Caco-2 (cell line): Measurements from ENCODE around the gene LRRTM4. TPM values are rescaled to one million over a fixed set of nuclear protein-coding genes. Genes with fewer than 3 reads are reported as not detected.

Experiments used
- BruUV-seq: library from RNA; stranded (reverse); fragments of 400-500 nt; replicated peaks from 2 replicates; lab custom pipeline; 2021; lab: Mats Ljungman, UMichigan
- CTCF ChIA-PET: fragments of 300-600 bp; sonication (Branson Sonifier 250); formaldehyde crosslinking; loops from one replicate; lab custom pipeline; 2022; ENCODE audit warnings: antibody characterized with exemption; lab: Charles Lee
- POLR2A ChIA-PET: fragments of 300-600 bp; sonication (Branson Sonifier 250); formaldehyde crosslinking; loops from one replicate; lab custom pipeline; 2022; ENCODE audit warnings: antibody characterized with exemption; lab: Charles Lee
- DNase-seq, 2 experiments: peaks; one replicate each; pipeline versions ENCODE4 v3.0.0 to v3.0.0-alpha.2; 2020 to 2022
- H3K27me3 ChIP-seq: replicated peaks from 2 replicates; pipeline ENCODE4 v1.6.0; 2011; ENCODE audit warnings: low read length; ENCODE audit not compliant: control insufficient read depth, insufficient read depth
- H3K36me3 ChIP-seq: 2 replicates; pipeline ENCODE4 v1.5.1; 2011; ENCODE audit warnings: low read length; ENCODE audit not compliant: control insufficient read depth, insufficient read depth
- H3K4me1 ChIP-seq: fragments of 250-450 bp; sonication (Bioruptor Pico); 2 replicates; pipeline ENCODE4 v1.5.1; 2020; ENCODE audit warnings: mild to moderate bottlenecking
- H3K4me3 ChIP-seq: 2 replicates; pipeline ENCODE4 v1.5.1; 2011; ENCODE audit warnings: low read depth, mild to moderate bottlenecking, control low read depth, low read length
- H3K9me3 ChIP-seq: fragments of 250-450 bp; sonication (Bioruptor Pico); 2 replicates; pipeline ENCODE4 v1.5.1; 2020; ENCODE audit warnings: mild to moderate bottlenecking, moderate library complexity
- H3K27ac Mint-ChIP-seq: one replicate; pipeline ENCODE4 v1.8.0; 2022; ENCODE audit warnings: mixed read lengths; ENCODE audit not compliant: unreplicated experiment
- H3K27me3 Mint-ChIP-seq: one replicate; pipeline ENCODE4 v1.8.0; 2022; ENCODE audit warnings: mixed read lengths; ENCODE audit not compliant: insufficient read depth, unreplicated experiment
- H3K36me3 Mint-ChIP-seq: one replicate; pipeline ENCODE4 v1.8.0; 2022; ENCODE audit warnings: mild to moderate bottlenecking, mixed read lengths; ENCODE audit not compliant: insufficient read depth, unreplicated experiment
- H3K4me1 Mint-ChIP-seq: one replicate; pipeline ENCODE4 v1.8.0; 2022; ENCODE audit warnings: low read depth, mixed read lengths; ENCODE audit not compliant: unreplicated experiment
- H3K4me3 Mint-ChIP-seq: one replicate; pipeline ENCODE4 v1.8.0; 2022; ENCODE audit warnings: mild to moderate bottlenecking, moderate library complexity, mixed read lengths; ENCODE audit not compliant: unreplicated experiment
- H3K9me3 Mint-ChIP-seq: one replicate; pipeline ENCODE4 v1.8.0; 2022; ENCODE audit warnings: mixed read lengths; ENCODE audit not compliant: unreplicated experiment
- intact Hi-C: fragments of 100-400 bp; cut with micrococcal nuclease; formaldehyde crosslinking; loops from one replicate; pipeline ENCODE4 v1.10.0; 2022; ENCODE audit not compliant: unreplicated experiment
- total RNA-seq: library from RNA; stranded (reverse); gene quantifications from 2 replicates; pipeline ENCODE4 v1.2.3, GENCODE V29; 2022
- TF ChIP-seq, protein P1 (sequence below), 2 experiments: fragments of 200-600 bp in 1 of 2; IDR thresholded peaks; 1 replicate in 1 of 2; 2 replicates in 1 of 2; pipeline versions ENCODE4 v1.5.1 to v1.8.0; 2011 to 2022; ENCODE audit warnings: antibody characterized with exemption in 1 of 2, control low read depth in 1 of 2, inconsistent platforms in 1 of 2, low read depth in 1 of 2, low read length in 1 of 2, mild to moderate bottlenecking in 1 of 2, moderate library complexity in 1 of 2; ENCODE audit not compliant: insufficient read depth in 1 of 2, severe bottlenecking in 1 of 2, unreplicated experiment in 1 of 2

The LRRTM4 gene
- total RNA-seq, 1 experiment from 2014 or later = 0.32 TPM

- Mint-ChIP-seq H3K4me3 (no peak overlapping the region), H3K36me3 (no peaks in the 10 kb centered on the region), H3K9me3 (no peaks in the 10 kb centered on the region), H3K4me1 (no peaks in the 10 kb centered on the region), H3K27me3 (no peaks in the 10 kb centered on the region), H3K27ac (no peak overlapping the region)
- BruUV-seq = no TSS peak
- POLR2A ChIA-PET = no interaction called here
- DNase-seq = no peak
- Histone ChIP-seq H3K4me3 (no peak overlapping the region), H3K4me1 (no peaks in the 10 kb centered on the region), H3K9me3 (no peaks in the 10 kb centered on the region), H3K27me3 (no peaks in the 10 kb centered on the region), H3K36me3 (no peaks in the 10 kb centered on the region)
- TF ChIP-seq, protein P1, sequence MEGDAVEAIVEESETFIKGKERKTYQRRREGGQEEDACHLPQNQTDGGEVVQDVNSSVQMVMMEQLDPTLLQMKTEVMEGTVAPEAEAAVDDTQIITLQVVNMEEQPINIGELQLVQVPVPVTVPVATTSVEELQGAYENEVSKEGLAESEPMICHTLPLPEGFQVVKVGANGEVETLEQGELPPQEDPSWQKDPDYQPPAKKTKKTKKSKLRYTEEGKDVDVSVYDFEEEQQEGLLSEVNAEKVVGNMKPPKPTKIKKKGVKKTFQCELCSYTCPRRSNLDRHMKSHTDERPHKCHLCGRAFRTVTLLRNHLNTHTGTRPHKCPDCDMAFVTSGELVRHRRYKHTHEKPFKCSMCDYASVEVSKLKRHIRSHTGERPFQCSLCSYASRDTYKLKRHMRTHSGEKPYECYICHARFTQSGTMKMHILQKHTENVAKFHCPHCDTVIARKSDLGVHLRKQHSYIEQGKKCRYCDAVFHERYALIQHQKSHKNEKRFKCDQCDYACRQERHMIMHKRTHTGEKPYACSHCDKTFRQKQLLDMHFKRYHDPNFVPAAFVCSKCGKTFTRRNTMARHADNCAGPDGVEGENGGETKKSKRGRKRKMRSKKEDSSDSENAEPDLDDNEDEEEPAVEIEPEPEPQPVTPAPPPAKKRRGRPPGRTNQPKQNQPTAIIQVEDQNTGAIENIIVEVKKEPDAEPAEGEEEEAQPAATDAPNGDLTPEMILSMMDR (IDR thresholded peaks at IDR 0.05; ENCODE audit: insufficient read depth in 1 of 2, low read depth in 1 of 2, low read length in 1 of 2, severe bottlenecking in 1 of 2, unreplicated experiment in 1 of 2) = no peak
- CTCF ChIA-PET = no interaction called here
- intact Hi-C loops = no loop called here
Measured at GRCh38 chr2:76997296-76997695, 524.9 kb downstream of the LRRTM4 start.

DNA sequence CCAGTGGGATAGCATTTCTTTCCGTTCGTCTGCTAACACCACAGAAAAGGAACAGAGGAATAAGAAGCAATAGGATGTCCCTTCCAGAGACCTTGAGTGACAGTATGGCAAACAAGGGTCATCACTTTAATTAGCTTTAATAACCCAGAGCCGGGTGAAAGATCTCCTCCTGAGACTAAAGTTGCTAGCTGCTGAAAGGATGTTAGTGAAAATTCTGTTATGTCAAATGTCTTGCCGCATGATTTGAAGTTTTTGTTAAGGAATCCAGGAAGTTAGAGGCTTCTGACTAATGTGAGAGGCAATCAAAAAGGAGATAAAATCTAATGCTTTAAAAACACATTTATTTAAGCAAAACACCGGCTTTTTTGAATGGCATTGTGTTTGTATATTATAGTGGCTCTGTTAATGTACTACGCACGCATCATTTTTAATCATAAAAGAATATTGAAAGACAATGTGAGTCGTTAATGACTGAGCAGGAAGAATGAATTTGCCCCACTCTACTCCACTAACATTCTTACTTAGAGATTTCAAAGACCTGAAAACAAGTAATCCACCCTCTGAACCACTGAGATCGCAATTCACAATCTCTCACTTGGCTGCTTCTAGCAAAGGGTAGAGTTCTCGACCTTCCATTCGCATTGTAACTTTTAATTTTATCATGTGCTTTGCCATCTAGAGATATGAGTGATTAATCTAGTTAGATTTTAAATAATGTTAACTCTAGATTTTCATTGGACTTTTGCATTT is 536.6 kb downstream of the LRRTM4 start:
- no peak for DNase-seq
- H3K4me1 Mint-ChIP-seq = no peaks in the 10 kb centered on the region
- no TSS peak for BruUV-seq
- no peaks in the 10 kb centered on the region for H3K27me3 ChIP-seq
- intact Hi-C loops = no loop called here
- H3K27me3 Mint-ChIP-seq = no peaks in the 10 kb centered on the region
- H3K4me3 Mint-ChIP-seq = no peak overlapping the region
- H3K9me3 Mint-ChIP-seq = no peaks in the 10 kb centered on the region
- ChIA-PET POLR2A (no interaction called here), CTCF (no interaction called here)
- no peak overlapping the region for H3K4me3 ChIP-seq
- H3K27ac Mint-ChIP-seq = no peak overlapping the region
- TF ChIP-seq, protein P1 (IDR thresholded peaks at IDR 0.05; ENCODE audit: insufficient read depth in 1 of 2, low read depth in 1 of 2, low read length in 1 of 2, severe bottlenecking in 1 of 2, unreplicated experiment in 1 of 2) = no peak
- H3K9me3 ChIP-seq = no peaks in the 10 kb centered on the region
- no peaks in the 10 kb centered on the region for H3K36me3 ChIP-seq
- H3K4me1 ChIP-seq = no peaks in the 10 kb centered on the region
- no peaks in the 10 kb centered on the region for H3K36me3 Mint-ChIP-seq

DNA sequence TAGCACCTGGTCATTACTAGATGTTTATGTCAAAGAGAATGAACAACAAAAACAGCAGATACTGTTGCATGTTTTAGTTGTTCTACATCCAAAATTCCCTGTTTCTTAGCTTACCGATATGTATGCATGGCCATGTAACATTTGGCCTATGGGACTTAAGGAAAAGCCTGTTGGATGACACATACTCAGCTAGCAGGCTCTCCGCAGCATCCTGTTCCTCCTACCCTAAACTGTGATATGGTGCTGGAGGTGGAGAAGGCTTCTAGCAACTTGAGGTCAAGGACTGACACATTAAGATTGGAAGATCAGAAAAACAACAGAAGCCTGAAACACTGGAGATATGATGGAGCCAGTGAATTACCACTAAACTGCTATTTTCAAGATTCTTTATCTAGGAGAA is 537.8 kb downstream of the LRRTM4 start:
- Histone ChIP-seq H3K36me3 (no peaks in the 10 kb centered on the region), H3K9me3 (no peaks in the 10 kb centered on the region), H3K4me3 (no peak overlapping the region), H3K27me3 (no peaks in the 10 kb centered on the region), H3K4me1 (no peaks in the 10 kb centered on the region)
- ChIA-PET POLR2A (no interaction called here), CTCF (no interaction called here)
- H3K4me1 Mint-ChIP-seq = no peaks in the 10 kb centered on the region
- TF ChIP-seq, protein P1 (IDR thresholded peaks at IDR 0.05; ENCODE audit: insufficient read depth in 1 of 2, low read depth in 1 of 2, low read length in 1 of 2, severe bottlenecking in 1 of 2, unreplicated experiment in 1 of 2) = no peak
- intact Hi-C loops = no loop called here
- H3K9me3 Mint-ChIP-seq = no peaks in the 10 kb centered on the region
- H3K27me3 Mint-ChIP-seq = no peaks in the 10 kb centered on the region
- no peak overlapping the region for H3K4me3 Mint-ChIP-seq
- no peak overlapping the region for H3K27ac Mint-ChIP-seq
- no TSS peak for BruUV-seq
- DNase-seq = no peak
- no peaks in the 10 kb centered on the region for H3K36me3 Mint-ChIP-seq
